HepG2 (cell line): ENCODE measurements around the gene TBC1D3L. TPM values are rescaled to one million over a fixed set of nuclear protein-coding genes. Genes with fewer than 3 reads are reported as not detected.
"Not testable (repeated sequence)": the region's sequence is repeated elsewhere in the genome, so short reads cannot be mapped to it uniquely, and the experiment has no call there.

Experiments
- ATAC-seq: fragments of 200-7000 bp; cut with Tn5 transposase; 3 replicates; pipeline ENCODE4 v1.9.1; 2020; ENCODE audit warnings: mild to moderate bottlenecking, moderate library complexity
- Bru-seq: library from RNA; stranded (reverse); fragments of 400-500 nt; gene quantifications from one replicate; lab custom pipeline; 2021; lab: Mats Ljungman, UMichigan
- BruChase-seq, 2 experiments: library from RNA; stranded (reverse); fragments of 400-500 nt; gene quantifications; one replicate each; lab custom pipeline; 2021; lab: Mats Ljungman, UMichigan
- BruUV-seq: library from RNA; stranded (reverse); fragments of 400-500 nt; replicated peaks from 2 replicates; lab custom pipeline; 2021; lab: Mats Ljungman, UMichigan
- CTCF ChIA-PET: fragments of 300-600 bp; formaldehyde crosslinking; extraction: SDS; loops from one replicate; lab custom pipeline; 2021; ENCODE audit warnings: low total read pairs, inconsistent platforms, low intra/inter-chr PET ratio; lab: Yijun Ruan, JAX
- POLR2A ChIA-PET: fragments of 350-600 bp; sonication (Branson Sonifier 250); formaldehyde crosslinking; loops from one replicate; lab custom pipeline; 2020; ENCODE audit warnings: antibody characterized with exemption, inconsistent platforms; lab: Yijun Ruan, JAX
- DNase-seq: peaks from one replicate; pipeline ENCODE4 v3.0.0-alpha.2; 2015; ENCODE audit warnings: low spot score
- FAIRE-seq: peaks from 3 replicates; lab custom pipeline; 2011; peaks lifted over from hg19 to GRCh38; lab: Jason Lieb, UNC
- H2AFZ ChIP-seq: one replicate; pipeline ENCODE4 v1.6.1; 2011; ENCODE audit warnings: low read length, inconsistent platforms
- H3K27ac ChIP-seq: fragments of 300-600 bp; 3 replicates; pipeline ENCODE4 v1.8.0; 2011; ENCODE audit warnings: mixed run types, mild to moderate bottlenecking, mixed read lengths, low read length, inconsistent platforms; ENCODE audit not compliant: insufficient read depth; ENCODE audit errors: extremely low read length
- H3K27me3 ChIP-seq, 2 experiments: fragments of 200-600 bp in 1 of 2; 2 replicates in 1 of 2; 3 replicates in 1 of 2; pipeline versions ENCODE4 v1.6.0 to v1.8.0; 2011; ENCODE audit warnings: low read length in 2 of 2, mild to moderate bottlenecking in 2 of 2, moderate library complexity in 2 of 2, inconsistent platforms in 1 of 2; ENCODE audit not compliant: insufficient read depth in 2 of 2, control insufficient read depth in 1 of 2
- H3K36me3 ChIP-seq, 2 experiments: fragments of 200-600 bp in 1 of 2; replicated peaks in 1 of 2; 2 replicates in 1 of 2; 3 replicates in 1 of 2; pipeline versions ENCODE4 v1.5.1 to v1.8.0; 2011; ENCODE audit warnings: low read length in 2 of 2, inconsistent platforms in 1 of 2; ENCODE audit not compliant: insufficient read depth in 2 of 2, control insufficient read depth in 1 of 2
- H3K4me1 ChIP-seq: 2 replicates; pipeline ENCODE4 v1.5.1; 2012; ENCODE audit warnings: low read length, inconsistent platforms; ENCODE audit not compliant: insufficient read depth
- H3K4me2 ChIP-seq: 2 replicates; pipeline ENCODE4 v1.6.0; 2011; ENCODE audit warnings: low read depth, low read length, inconsistent platforms
- H3K4me3 ChIP-seq, 3 experiments: fragments of 200-600 bp in 1 of 3; sonication (generic), shearing (Covaris generic) in 1 of 3; replicated peaks in 1 of 3; 2 replicates each; pipeline ENCODE4 v1.5.1; 2011 to 2016; ENCODE audit warnings: low read length in 3 of 3, inconsistent platforms in 2 of 3, low read depth in 2 of 3, mild to moderate bottlenecking in 2 of 3, control low read depth in 1 of 3, mixed read lengths in 1 of 3; ENCODE audit not compliant: insufficient read depth in 1 of 3
- H3K79me2 ChIP-seq: one replicate; pipeline ENCODE4 v1.6.1; 2011; ENCODE audit warnings: low read length, inconsistent platforms; ENCODE audit not compliant: insufficient read depth
- H3K9ac ChIP-seq: 2 replicates; pipeline ENCODE4 v1.6.0; 2011; ENCODE audit warnings: mild to moderate bottlenecking, low read depth, low read length, inconsistent platforms; ENCODE audit not compliant: insufficient read depth
- H3K9me3 ChIP-seq: 2 replicates; pipeline ENCODE4 v1.5.1; 2012; ENCODE audit warnings: mild to moderate bottlenecking, low read length
- H4K20me1 ChIP-seq: 2 replicates; pipeline ENCODE4 v1.6.0; 2011; ENCODE audit warnings: inconsistent platforms, mild to moderate bottlenecking, low read length, moderate library complexity; ENCODE audit not compliant: insufficient read depth
- WGBS: methylation state at CpG from one replicate; pipeline ENCODE4 v1.1.6; 2017; ENCODE audit warnings: low lambda C conversion rate; 5-methylcytosine and 5-hydroxymethylcytosine counted together
- in situ Hi-C: cut with HindIII; loops from 2 replicates; pipeline ENCODE4 v1.10.0; 2017; ENCODE audit warnings: low pct_unique_long_range_greater_than_20kb; ENCODE audit not compliant: extremely low pct_ligation_motif_present
- intact Hi-C: fragments of 100-400 bp; cut with micrococcal nuclease; formaldehyde crosslinking; loops from one replicate; pipeline ENCODE4 v1.10.0; 2022; ENCODE audit not compliant: unreplicated experiment
- long read RNA-seq, 2 experiments: library from RNA in 1 of 2; library from polyadenylated mRNA in 1 of 2; stranded (forward) in 1 of 2; unstranded in 1 of 2; transcript quantifications; one replicate each; pipeline ENCODE4 v2.0.0, GENCODE V29; 2019 to 2022
- polyA minus RNA-seq, 3 experiments: library from RNA; depleted of rRNA, polyadenylated mRNA; stranded (reverse); fragments of >200 nt; gene quantifications; 2 replicates each; pipeline ENCODE4 v1.2.3, GENCODE V29; 2011; ENCODE audit warnings: low replicate concordance in 1 of 3
- polyA plus RNA-seq, 8 experiments: library from polyadenylated mRNA; depleted of rRNA in 3 of 8; stranded (reverse) in 7 of 8; unstranded in 1 of 8; fragments of >200 nt; fragmentation: Illumina TruSeq in 4 of 8; extraction: Trizol in 4 of 8; gene quantifications; 2 replicates each; pipeline versions ENCODE4 v1.2.1 to v1.2.3, GENCODE V29; 2011 to 2016; ENCODE audit warnings: low read depth in 4 of 8, missing spikeins in 1 of 8, mixed read lengths in 1 of 8; ENCODE audit not compliant: insufficient read depth in 1 of 8
- small RNA-seq, 3 experiments: library from RNA; depleted of rRNA; stranded (forward); fragments of <200 nt; gene quantifications; one replicate each; pipeline ENCODE3, GENCODE V24; 2012; ENCODE audit warnings: low read depth in 2 of 3, low replicate concordance in 1 of 3; ENCODE audit not compliant: insufficient read length in 3 of 3, insufficient read depth in 2 of 3
- total RNA-seq, 5 experiments: library from RNA; depleted of rRNA; stranded (reverse); fragments of >200 nt; fragmentation: Illumina TruSeq; extraction: Trizol; gene quantifications; 2 replicates each; pipeline ENCODE4 v1.2.3, GENCODE V29; 2016; ENCODE audit warnings: low read depth in 1 of 5

Gene TBC1D3L
- total RNA-seq (2016; rRNA removed; fragmentation: Illumina TruSeq; extraction: Trizol) (0.56 and 2.6 TPM in 2 replicates), polyA plus RNA-seq (2011; rRNA removed) (8.4 and 8.7 TPM in 2 replicates), polyA minus RNA-seq (2011; rRNA and poly(A)+ RNA removed; ENCODE audit: low replicate concordance) (1.9 and 3.6 TPM in 2 replicates), Bru-seq, nascent RNA (percentile 29 among the genes with signal in this experiment), BruChase-seq, experiment 1, labeled RNA remaining after a 6-hour chase (percentile 48 among the genes with signal in this experiment), BruChase-seq, experiment 2, labeled RNA remaining after a 2-hour chase (percentile 38 among the genes with signal in this experiment)
- 0.26 and 0.40 TPM in 2 replicates for total RNA-seq (2016; cell fraction: cytosol; rRNA removed; fragmentation: Illumina TruSeq; extraction: Trizol; ENCODE audit: low read depth)
- 0.54 and 2.6 TPM in 2 replicates for total RNA-seq (2016; cell fraction: insoluble cytoplasmic fraction; rRNA removed; fragmentation: Illumina TruSeq; extraction: Trizol)
- 1.00 and 1.4 TPM in 2 replicates for total RNA-seq (2016; cell fraction: membrane; rRNA removed; fragmentation: Illumina TruSeq; extraction: Trizol)
- total RNA-seq (2016; cell fraction: nucleus; rRNA removed; fragmentation: Illumina TruSeq; extraction: Trizol) = 4.3 and 4.7 TPM in 2 replicates
- polyA plus RNA-seq (2011; cell fraction: cytosol; rRNA removed) = 2.4 and 3.4 TPM in 2 replicates
- polyA plus RNA-seq (2011; cell fraction: nucleus; rRNA removed) = 54.8 and 68.4 TPM in 2 replicates
- polyA plus RNA-seq (2012) = 9.2 and 9.4 TPM in 2 replicates
- 0.57 and 0.76 TPM in 2 replicates for polyA plus RNA-seq (2016; cell fraction: cytosol; fragmentation: Illumina TruSeq; extraction: Trizol; ENCODE audit: low read depth)
- 1.0 and 1.1 TPM in 2 replicates for polyA plus RNA-seq (2016; cell fraction: insoluble cytoplasmic fraction; fragmentation: Illumina TruSeq; extraction: Trizol; ENCODE audit: low read depth)
- polyA plus RNA-seq (2016; cell fraction: membrane; fragmentation: Illumina TruSeq; extraction: Trizol; ENCODE audit: low read depth) = 0.76 and 1.3 TPM in 2 replicates
- polyA plus RNA-seq (2016; cell fraction: nucleus; fragmentation: Illumina TruSeq; extraction: Trizol; ENCODE audit: insufficient read depth, low read depth) = 21.7 and 21.8 TPM in 2 replicates
- 0.69 TPM in 1 of 2 replicates, not detected in the other for polyA minus RNA-seq (2011; cell fraction: cytosol; rRNA and poly(A)+ RNA removed)
- polyA minus RNA-seq (2011; cell fraction: nucleus; rRNA and poly(A)+ RNA removed) = 10.0 and 10.1 TPM in 2 replicates
- long read RNA-seq, experiment 1, partial matches to known transcripts = 0 of 1 reads
- long read RNA-seq, experiment 1, other reads (novel, unspliced or antisense) = 1 of 1 reads
- long read RNA-seq, experiment 2, partial matches to known transcripts = 1 of 4 reads
- long read RNA-seq, experiment 2, other reads (novel, unspliced or antisense) = 3 of 4 reads

GRCh38 chr17:37988960-37989359 lies at the start of gene TBC1D3L:
Gene TBC1D3L (minus strand): TSS chr17:37989060. CDS start chr17:37987520, 1,540 bp downstream.
- POLR2A ChIA-PET, H3K9ac ChIP-seq, H3K4me3 ChIP-seq, H3K79me2 ChIP-seq, H4K20me1 ChIP-seq, intact Hi-C loops, BruUV-seq, H2AFZ ChIP-seq, FAIRE-seq, H3K4me2 ChIP-seq, CTCF ChIA-PET, ATAC-seq, H3K27me3 ChIP-seq, H3K36me3 ChIP-seq, H3K4me1 ChIP-seq, DNase-seq, H3K9me3 ChIP-seq, in situ Hi-C loops, H3K27ac ChIP-seq: not testable (repeated sequence)
- WGBS = no CpG with 5 or more reads among the region's 11 CpGs

DNA sequence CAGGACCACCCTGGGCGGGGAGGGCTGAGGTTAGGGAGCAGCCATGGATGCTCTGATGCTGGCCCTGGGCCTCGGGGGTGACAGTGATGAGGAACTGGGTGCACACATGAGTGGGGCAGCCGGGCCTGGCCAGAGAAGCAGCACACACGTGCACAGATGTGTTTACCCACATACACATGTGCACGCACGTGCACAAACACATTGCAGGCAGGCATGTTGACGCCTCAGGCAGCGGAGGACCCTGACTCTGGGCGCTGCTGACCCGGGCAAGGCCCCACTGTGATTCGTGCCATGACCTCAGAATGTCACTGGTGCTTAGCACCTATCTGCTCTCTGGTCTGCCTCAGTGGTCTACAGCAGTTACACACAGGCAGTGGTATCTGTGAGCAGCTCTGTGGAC lies 14.8 kb upstream of the TBC1D3L start, which contains the start of gene TBC1D3D:
Gene TBC1D3D (plus strand): TSS at position 301 of the 400 bp plus-strand sequence. CDS start 1,585 bp downstream, outside the sequence.
- H3K4me3 ChIP-seq, H3K4me2 ChIP-seq, H3K4me1 ChIP-seq, CTCF ChIA-PET, H3K27me3 ChIP-seq, DNase-seq, H4K20me1 ChIP-seq, BruUV-seq, H3K9ac ChIP-seq, FAIRE-seq, in situ Hi-C loops, H3K27ac ChIP-seq, H3K79me2 ChIP-seq, H2AFZ ChIP-seq, H3K9me3 ChIP-seq, H3K36me3 ChIP-seq, ATAC-seq, intact Hi-C loops, POLR2A ChIA-PET: not testable (repeated sequence)
- WGBS = no CpG with 5 or more reads among the region's 11 CpGs

Small RNA genes within 50 kb of the gene (small RNA-seq; reads per million reads assigned to genes)
- gene RF00001 = 0 reads per million in 3 experiments

Other genes with a start within 250 kb of the TBC1D3L start
- gene HNF1B, start 244.0 kb downstream of the TBC1D3L start, total RNA-seq (2016; rRNA removed; fragmentation: Illumina TruSeq; extraction: Trizol) = 1.8 and 1.9 TPM in 2 replicates
- gene HNF1B, start 244.0 kb downstream of the TBC1D3L start, polyA plus RNA-seq (2011; rRNA removed) = 4.3 and 5.3 TPM in 2 replicates
- not detected in 2 replicates for gene TBC1D3K, start 64.6 kb downstream of the TBC1D3L start, total RNA-seq (2016; rRNA removed; fragmentation: Illumina TruSeq; extraction: Trizol)
- not detected in 2 replicates for gene TBC1D3K, start 64.6 kb downstream of the TBC1D3L start, polyA plus RNA-seq (2011; rRNA removed)
- 0.18 TPM in 1 of 2 replicates, not detected in the other for gene TBC1D3D, start 14.9 kb upstream of the TBC1D3L start, total RNA-seq (2016; rRNA removed; fragmentation: Illumina TruSeq; extraction: Trizol)
- 1.3 and 3.2 TPM in 2 replicates for gene TBC1D3D, start 14.9 kb upstream of the TBC1D3L start, polyA plus RNA-seq (2011; rRNA removed)
- 0.33 TPM in 1 of 2 replicates, not detected in the other for gene TBC1D3C, start 79.6 kb upstream of the TBC1D3L start, total RNA-seq (2016; rRNA removed; fragmentation: Illumina TruSeq; extraction: Trizol)
- 3.0 and 3.8 TPM in 2 replicates for gene TBC1D3C, start 79.6 kb upstream of the TBC1D3L start, polyA plus RNA-seq (2011; rRNA removed)
- not detected in 2 replicates for gene TBC1D3E, start 138.9 kb upstream of the TBC1D3L start, total RNA-seq (2016; rRNA removed; fragmentation: Illumina TruSeq; extraction: Trizol)
- gene TBC1D3E, start 138.9 kb upstream of the TBC1D3L start, polyA plus RNA-seq (2011; rRNA removed) = not detected in 2 replicates
- not detected in 2 replicates for gene TBC1D3, start 203.5 kb upstream of the TBC1D3L start, total RNA-seq (2016; rRNA removed; fragmentation: Illumina TruSeq; extraction: Trizol)
- not detected in 2 replicates for gene TBC1D3, start 203.5 kb upstream of the TBC1D3L start, polyA plus RNA-seq (2011; rRNA removed)